Measurements from ENCODE around the gene GRID1.

Gene GRID1

DNA sequence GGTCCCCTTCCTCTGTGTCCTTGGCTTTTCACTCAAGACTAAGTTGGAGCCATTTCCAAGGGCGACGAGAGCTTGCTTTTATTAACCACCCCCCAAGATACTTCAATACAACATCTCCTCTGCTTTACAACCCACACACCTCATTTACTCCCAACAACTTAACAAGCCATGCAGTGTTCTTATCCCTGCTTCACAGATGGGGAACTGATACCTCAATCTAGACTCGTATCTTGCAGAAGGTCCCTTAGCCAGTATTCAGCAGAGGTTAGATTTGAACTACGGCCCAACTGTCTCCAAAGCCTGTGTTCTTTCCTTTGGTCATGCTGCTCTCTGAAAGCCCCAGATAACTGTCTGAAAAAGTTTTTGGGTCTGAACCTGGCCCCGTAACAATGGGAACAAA lies 444.8 kb downstream of the GRID1 start:
- in situ Hi-C loops (cut with MboI; ENCODE audit: low pct_unique_long_range_greater_than_20kb, low sequenced_read_pairs, unreplicated experiment): no loop called here

DNA sequence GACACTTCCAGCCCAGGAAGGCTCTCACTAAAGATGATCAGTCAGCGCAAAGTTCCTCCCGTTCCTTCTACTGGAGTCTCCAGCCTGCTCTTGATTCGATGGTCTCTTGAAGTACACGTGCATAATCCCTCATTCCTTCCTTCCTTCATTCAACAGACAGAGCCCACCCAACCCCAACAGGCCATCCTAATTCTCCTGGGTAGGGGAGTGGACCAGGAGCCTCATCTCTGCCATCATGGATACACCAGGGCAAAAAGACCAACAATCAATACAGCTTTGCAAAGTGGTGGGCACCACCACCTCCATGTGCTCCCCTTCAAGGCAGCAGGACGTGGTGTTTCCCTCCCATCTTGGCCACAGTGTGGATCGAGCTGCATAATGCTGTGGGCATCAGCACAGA lies 446.3 kb downstream of the GRID1 start:
- no peak for DNase-seq (ENCODE audit: low spot score)
- TF ChIP-seq, protein P1, sequence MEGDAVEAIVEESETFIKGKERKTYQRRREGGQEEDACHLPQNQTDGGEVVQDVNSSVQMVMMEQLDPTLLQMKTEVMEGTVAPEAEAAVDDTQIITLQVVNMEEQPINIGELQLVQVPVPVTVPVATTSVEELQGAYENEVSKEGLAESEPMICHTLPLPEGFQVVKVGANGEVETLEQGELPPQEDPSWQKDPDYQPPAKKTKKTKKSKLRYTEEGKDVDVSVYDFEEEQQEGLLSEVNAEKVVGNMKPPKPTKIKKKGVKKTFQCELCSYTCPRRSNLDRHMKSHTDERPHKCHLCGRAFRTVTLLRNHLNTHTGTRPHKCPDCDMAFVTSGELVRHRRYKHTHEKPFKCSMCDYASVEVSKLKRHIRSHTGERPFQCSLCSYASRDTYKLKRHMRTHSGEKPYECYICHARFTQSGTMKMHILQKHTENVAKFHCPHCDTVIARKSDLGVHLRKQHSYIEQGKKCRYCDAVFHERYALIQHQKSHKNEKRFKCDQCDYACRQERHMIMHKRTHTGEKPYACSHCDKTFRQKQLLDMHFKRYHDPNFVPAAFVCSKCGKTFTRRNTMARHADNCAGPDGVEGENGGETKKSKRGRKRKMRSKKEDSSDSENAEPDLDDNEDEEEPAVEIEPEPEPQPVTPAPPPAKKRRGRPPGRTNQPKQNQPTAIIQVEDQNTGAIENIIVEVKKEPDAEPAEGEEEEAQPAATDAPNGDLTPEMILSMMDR (IDR thresholded peaks at IDR 0.05; ENCODE audit: extremely low read depth, insufficient read depth, missing control alignments): no peak
- in situ Hi-C loops (cut with MboI; ENCODE audit: low pct_unique_long_range_greater_than_20kb, low sequenced_read_pairs, unreplicated experiment): no loop called here

More for the DNA sequence above, 444.8 kb downstream of the GRID1 start:
- no peak for DNase-seq (ENCODE audit: low spot score)
- TF ChIP-seq, protein P1 (IDR thresholded peaks at IDR 0.05; ENCODE audit: extremely low read depth, insufficient read depth, missing control alignments): no peak

DNA sequence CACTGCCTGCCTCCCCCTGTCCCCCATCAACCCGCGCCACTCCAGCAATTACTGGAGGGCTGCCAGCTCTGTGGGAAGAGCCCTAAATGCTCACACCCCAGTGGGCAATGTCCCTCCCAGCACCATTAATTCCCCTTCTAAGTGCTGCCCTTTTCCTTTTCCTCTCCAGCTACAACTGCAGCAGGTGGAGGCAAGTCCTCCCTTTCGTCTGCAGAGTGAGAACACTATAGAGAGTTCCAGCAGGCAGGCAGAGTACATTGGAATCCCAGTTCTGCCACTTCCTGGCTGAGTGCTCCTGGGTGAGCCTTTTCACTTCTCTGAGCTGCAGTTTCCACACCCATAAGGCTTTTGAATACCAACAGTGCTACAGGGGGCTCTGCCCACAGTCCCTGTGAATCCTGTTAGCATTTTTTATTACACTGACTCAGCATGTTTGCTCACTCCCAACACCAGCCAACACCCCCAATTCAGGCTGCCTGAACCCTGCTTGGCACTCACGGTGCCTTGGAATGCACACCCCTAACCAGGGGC lies 447.0 kb downstream of the GRID1 start:
- TF ChIP-seq, protein P1 (IDR thresholded peaks at IDR 0.05; ENCODE audit: extremely low read depth, insufficient read depth, missing control alignments): no peak
- in situ Hi-C loops (cut with MboI; ENCODE audit: low pct_unique_long_range_greater_than_20kb, low sequenced_read_pairs, unreplicated experiment): no loop called here
- no peak for DNase-seq (ENCODE audit: low spot score)

DNA sequence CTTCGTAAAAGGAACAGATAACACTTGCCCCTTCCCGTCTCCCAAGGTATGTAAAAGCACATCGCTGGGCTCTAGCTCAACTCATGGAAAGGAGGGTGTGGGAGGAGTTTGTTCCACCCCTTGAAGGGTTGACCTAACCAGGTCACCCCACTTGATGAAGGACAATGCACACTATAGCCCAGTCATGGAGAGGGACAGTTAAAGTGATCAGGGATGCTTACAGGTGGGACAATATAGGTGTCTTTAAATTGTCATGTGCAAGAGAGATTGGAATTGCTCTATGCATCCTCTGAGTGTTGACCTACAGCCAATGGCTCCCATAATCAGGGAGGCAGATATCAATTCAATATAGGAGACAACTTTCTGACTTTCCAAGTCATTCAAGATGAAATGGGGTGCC lies 448.2 kb downstream of the GRID1 start:
- no peak for DNase-seq (ENCODE audit: low spot score)
- TF ChIP-seq, protein P1 (IDR thresholded peaks at IDR 0.05; ENCODE audit: extremely low read depth, insufficient read depth, missing control alignments): no peak
- in situ Hi-C loops (cut with MboI; ENCODE audit: low pct_unique_long_range_greater_than_20kb, low sequenced_read_pairs, unreplicated experiment): no loop called here

DNA sequence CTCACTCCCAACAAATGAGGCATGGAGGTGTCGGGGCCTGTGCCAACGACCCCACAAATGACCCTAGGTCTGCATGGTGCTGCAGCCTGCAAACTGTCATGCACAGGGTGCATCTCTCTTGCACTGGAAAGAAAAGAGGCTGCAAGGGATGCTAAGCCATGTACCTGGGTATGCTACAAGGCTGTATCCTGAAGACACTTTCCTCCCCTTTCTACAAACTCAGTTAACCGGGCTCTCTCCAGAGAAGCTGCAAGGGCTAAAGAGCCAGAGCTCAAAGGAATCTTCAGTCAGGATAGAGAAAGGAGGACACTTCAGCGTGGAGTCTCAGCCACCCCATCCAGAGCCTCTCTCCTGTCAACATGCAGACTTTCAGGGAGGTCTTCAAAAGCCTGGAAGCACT lies 449.0 kb downstream of the GRID1 start:
- TF ChIP-seq, protein P1 (IDR thresholded peaks at IDR 0.05; ENCODE audit: extremely low read depth, insufficient read depth, missing control alignments): no peak
- in situ Hi-C loops (cut with MboI; ENCODE audit: low pct_unique_long_range_greater_than_20kb, low sequenced_read_pairs, unreplicated experiment): no loop called here
- DNase-seq (ENCODE audit: low spot score): no peak

DNA sequence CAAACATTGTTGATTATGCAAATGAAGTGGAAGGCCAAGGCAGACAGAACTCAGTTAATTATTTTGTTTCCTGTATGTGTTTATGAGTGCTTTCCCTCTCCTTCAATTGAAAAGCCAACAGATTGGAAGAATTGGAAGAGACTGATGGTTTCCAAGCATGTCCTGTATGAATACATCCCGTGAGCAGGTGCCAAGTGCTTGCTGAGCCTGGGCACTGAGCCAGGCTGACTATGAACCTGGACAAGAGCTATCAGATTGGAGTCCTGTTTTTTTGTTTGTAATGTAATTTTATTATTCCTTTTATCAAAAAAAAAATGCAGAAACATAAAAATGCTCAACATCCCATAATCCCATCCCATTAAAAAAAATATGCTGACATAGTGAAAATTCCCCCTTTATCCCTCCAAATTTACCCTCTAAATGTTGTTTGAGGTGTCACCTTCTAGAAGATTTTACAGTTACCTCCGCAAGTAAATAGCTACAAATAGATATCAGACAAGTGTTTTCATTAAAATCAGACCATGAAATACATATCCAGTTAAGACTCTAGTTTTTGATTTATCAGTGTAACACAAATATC lies 449.5 kb downstream of the GRID1 start:
- in situ Hi-C loops (cut with MboI; ENCODE audit: low pct_unique_long_range_greater_than_20kb, low sequenced_read_pairs, unreplicated experiment): no loop called here
- TF ChIP-seq, protein P1 (IDR thresholded peaks at IDR 0.05; ENCODE audit: extremely low read depth, insufficient read depth, missing control alignments): no peak
- no peak for DNase-seq (ENCODE audit: low spot score)
